ENCODE data around the gene ZNF653. TPM values are rescaled to one million over a fixed set of nuclear protein-coding genes. Genes with fewer than 3 reads are reported as not detected.
"Not testable (repeated sequence)": the region's sequence is repeated elsewhere in the genome, so short reads cannot be mapped to it uniquely, and the experiment has no call there.

ZNF653 gene
- polyA plus RNA-seq, 2 of the 4 experiments (the other 2 are of a cell fraction): 2.9 to 4.2 TPM

DNA sequence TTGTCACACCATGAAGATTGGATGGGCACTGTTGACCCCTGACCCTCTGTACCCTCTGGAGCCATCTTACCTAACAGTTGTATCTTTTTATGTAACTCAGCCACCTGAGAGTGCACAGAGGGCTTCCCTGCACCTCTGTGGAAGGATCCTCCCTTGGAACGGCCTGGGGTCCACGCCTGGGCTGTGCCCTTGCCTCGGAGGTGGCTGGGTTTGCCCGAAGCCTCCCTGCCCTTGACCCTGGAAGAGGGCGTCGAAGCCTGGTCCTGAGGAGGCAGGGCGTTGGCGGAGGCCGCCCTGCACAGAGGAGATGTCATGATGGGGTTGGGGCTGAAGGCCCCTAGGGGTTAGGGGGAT, 71.0 kb downstream of the ZNF653 start:
- FAIRE-seq (no peak), DNase-seq (ENCODE audit: low read depth in 1 of 2, low spot score in 1 of 2) (peak in 1 of 2 experiments; percentile 28), ATAC-seq (peak; percentile 49 to 63; a peak in 5 of 6 replicates)
- CTCF ChIA-PET: interaction anchor here (0.6 to 1.9 kb wide), 15 partner anchors 8 to 141 kb away, joined by 3 to 7 read pairs (median 4); partner anchors contain the start of gene RGL3
- TF ChIP-seq, protein P1, sequence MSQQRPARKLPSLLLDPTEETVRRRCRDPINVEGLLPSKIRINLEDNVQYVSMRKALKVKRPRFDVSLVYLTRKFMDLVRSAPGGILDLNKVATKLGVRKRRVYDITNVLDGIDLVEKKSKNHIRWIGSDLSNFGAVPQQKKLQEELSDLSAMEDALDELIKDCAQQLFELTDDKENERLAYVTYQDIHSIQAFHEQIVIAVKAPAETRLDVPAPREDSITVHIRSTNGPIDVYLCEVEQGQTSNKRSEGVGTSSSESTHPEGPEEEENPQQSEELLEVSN (IDR thresholded peaks at IDR 0.05; ENCODE audit: borderline replicate concordance, low read depth): 0 out of 2 replicates have a peak, but pooled peaks have one; percentile 4
- TF ChIP-seq HOXA7 (CRISPR knock-in tag; IDR thresholded peaks at IDR 0.05): no peak
- POLR2A ChIA-PET: interaction anchor here (0.7 to 1.4 kb wide), 7 partner anchors 11 to 90 kb away, joined by 3 to 9 read pairs (median 3); partner anchors contain the start of genes CCDC159, EPOR, RGL3 and SWSAP1
- Histone ChIP-seq H3K4me3 (peak overlapping the region; percentile 46), H3K9me3 (no peaks in the 10 kb centered on the region), H3K27ac (peak overlapping the region; percentile 66 to 89), H3K4me1 (peaks cover 13% of the 10 kb centered on the region; the same call in 2 of the 3 replicates), H3K4me2 (peak overlapping the region; percentile 95)
- no CpG with 5 or more reads among the region's 9 CpGs for WGBS (ENCODE audit: missing lambda C conversion rate)

- 89% methylated on average over 3 of the region's 3 CpGs for WGBS (ENCODE audit: missing lambda C conversion rate)
- H3K9me3 ChIP-seq; H3K4me3 ChIP-seq; ATAC-seq; FAIRE-seq; POLR2A ChIA-PET; H3K4me2 ChIP-seq; H3K27ac ChIP-seq; DNase-seq (ENCODE audit: low read depth in 1 of 2, low spot score in 1 of 2): not testable (repeated sequence)
- CTCF ChIA-PET: interaction anchor here (0.7 to 7.1 kb wide), 2 partner anchors 52 to 988 kb away, joined by 3 to 34 read pairs; no protein-coding TSS in a partner anchor
- peaks cover 13% of the 10 kb centered on the region; the same call in 2 of the 3 replicates for H3K4me1 ChIP-seq
Observed at GRCh38 chr19:11433526-11433925, 72.1 kb downstream of the ZNF653 start.

Small RNA genes within 50 kb of the gene (small RNA-seq; reads per million reads assigned to genes)
- gene MIR7974 (0 to 0.16 (median 0) reads per million in 6 experiments), gene RN7SL833P (0 reads per million in 6 experiments)

Other genes starting within 250 kb of the ZNF653 start
- 8.0 and 9.6 TPM in 2 replicates for gene DOCK6, start 243.3 kb downstream of the ZNF653 start, polyA plus RNA-seq (2011; rRNA removed)
- gene DOCK6, start 243.3 kb downstream of the ZNF653 start, polyA plus RNA-seq (2017; fragmentation: RNase III; extraction: RNeasy Plus Mini Kit Qiagen cat#74134 plus additional on column Dnase treatment): 7.5 to 10.4 TPM (median 7.6 TPM) in 3 replicates
- not detected in 2 replicates for gene TSPAN16, start 209.7 kb downstream of the ZNF653 start, polyA plus RNA-seq (2011; rRNA removed)
- not detected in 3 replicates for gene TSPAN16, start 209.7 kb downstream of the ZNF653 start, polyA plus RNA-seq (2017; fragmentation: RNase III; extraction: RNeasy Plus Mini Kit Qiagen cat#74134 plus additional on column Dnase treatment)
- 22.3 and 26.8 TPM in 2 replicates for gene RAB3D, start 166.2 kb downstream of the ZNF653 start, polyA plus RNA-seq (2011; rRNA removed)
- 4.1 to 5.6 TPM (median 4.8 TPM) in 3 replicates for gene RAB3D, start 166.2 kb downstream of the ZNF653 start, polyA plus RNA-seq (2017; fragmentation: RNase III; extraction: RNeasy Plus Mini Kit Qiagen cat#74134 plus additional on column Dnase treatment)
- gene TMEM205, start 159.6 kb downstream of the ZNF653 start, polyA plus RNA-seq (2011; rRNA removed): 183 and 230 TPM in 2 replicates
- gene TMEM205, start 159.6 kb downstream of the ZNF653 start, polyA plus RNA-seq (2017; fragmentation: RNase III; extraction: RNeasy Plus Mini Kit Qiagen cat#74134 plus additional on column Dnase treatment): 91.6 to 92.6 TPM (median 92.3 TPM) in 3 replicates
- 11.3 and 12.2 TPM in 2 replicates for gene CCDC159, start 159.3 kb downstream of the ZNF653 start, polyA plus RNA-seq (2011; rRNA removed)
- gene CCDC159, start 159.3 kb downstream of the ZNF653 start, polyA plus RNA-seq (2017; fragmentation: RNase III; extraction: RNeasy Plus Mini Kit Qiagen cat#74134 plus additional on column Dnase treatment): 8.4 to 11.2 TPM (median 8.6 TPM) in 3 replicates
- gene PLPPR2, start 150.4 kb downstream of the ZNF653 start, polyA plus RNA-seq (2011; rRNA removed): 5.6 and 6.3 TPM in 2 replicates
- 8.6 to 12.3 TPM (median 9.7 TPM) in 3 replicates for gene PLPPR2, start 150.4 kb downstream of the ZNF653 start, polyA plus RNA-seq (2017; fragmentation: RNase III; extraction: RNeasy Plus Mini Kit Qiagen cat#74134 plus additional on column Dnase treatment)
- gene SWSAP1, start 131.2 kb downstream of the ZNF653 start, polyA plus RNA-seq (2011; rRNA removed): 1.2 and 1.3 TPM in 2 replicates
- gene SWSAP1, start 131.2 kb downstream of the ZNF653 start, polyA plus RNA-seq (2017; fragmentation: RNase III; extraction: RNeasy Plus Mini Kit Qiagen cat#74134 plus additional on column Dnase treatment): 1.5 to 1.8 TPM (median 1.5 TPM) in 3 replicates
- gene EPOR, start 121.5 kb downstream of the ZNF653 start, polyA plus RNA-seq (2011; rRNA removed): 4.4 and 5.2 TPM in 2 replicates
- gene EPOR, start 121.5 kb downstream of the ZNF653 start, polyA plus RNA-seq (2017; fragmentation: RNase III; extraction: RNeasy Plus Mini Kit Qiagen cat#74134 plus additional on column Dnase treatment): 2.8 to 3.6 TPM (median 3.3 TPM) in 3 replicates
- 1.5 and 1.8 TPM in 2 replicates for gene RGL3, start 86.5 kb downstream of the ZNF653 start, polyA plus RNA-seq (2011; rRNA removed)
- 2.3 to 4.0 TPM (median 3.7 TPM) in 3 replicates for gene RGL3, start 86.5 kb downstream of the ZNF653 start, polyA plus RNA-seq (2017; fragmentation: RNase III; extraction: RNeasy Plus Mini Kit Qiagen cat#74134 plus additional on column Dnase treatment)
- gene ODAD3, start 70.7 kb downstream of the ZNF653 start, polyA plus RNA-seq (2011; rRNA removed): 0.46 and 0.70 TPM in 2 replicates
- 0.99 to 1.2 TPM (median 1.0 TPM) in 3 replicates for gene ODAD3, start 70.7 kb downstream of the ZNF653 start, polyA plus RNA-seq (2017; fragmentation: RNase III; extraction: RNeasy Plus Mini Kit Qiagen cat#74134 plus additional on column Dnase treatment)
- gene PRKCSH, start 70.2 kb downstream of the ZNF653 start, polyA plus RNA-seq (2011; rRNA removed): 75.0 and 102 TPM in 2 replicates
- gene PRKCSH, start 70.2 kb downstream of the ZNF653 start, polyA plus RNA-seq (2017; fragmentation: RNase III; extraction: RNeasy Plus Mini Kit Qiagen cat#74134 plus additional on column Dnase treatment): 206 to 215 TPM (median 212 TPM) in 3 replicates
- gene ELAVL3, start 24.8 kb downstream of the ZNF653 start, polyA plus RNA-seq (2011; rRNA removed): 0.03 TPM in 1 of 2 replicates, not detected in the other
- gene ELAVL3, start 24.8 kb downstream of the ZNF653 start, polyA plus RNA-seq (2017; fragmentation: RNase III; extraction: RNeasy Plus Mini Kit Qiagen cat#74134 plus additional on column Dnase treatment): 0.01 to 0.03 TPM in 2 of 3 replicates, not detected in the other
- gene ECSIT, start 23.3 kb upstream of the ZNF653 start, polyA plus RNA-seq (2011; rRNA removed): 29.7 and 36.6 TPM in 2 replicates
- gene ECSIT, start 23.3 kb upstream of the ZNF653 start, polyA plus RNA-seq (2017; fragmentation: RNase III; extraction: RNeasy Plus Mini Kit Qiagen cat#74134 plus additional on column Dnase treatment): 23.0 to 24.4 TPM (median 23.8 TPM) in 3 replicates
- gene CNN1, start 33.0 kb upstream of the ZNF653 start, polyA plus RNA-seq (2011; rRNA removed): 0.62 and 0.89 TPM in 2 replicates
- gene CNN1, start 33.0 kb upstream of the ZNF653 start, polyA plus RNA-seq (2017; fragmentation: RNase III; extraction: RNeasy Plus Mini Kit Qiagen cat#74134 plus additional on column Dnase treatment): 0.96 to 1.0 TPM (median 1.00 TPM) in 3 replicates
- gene ELOF1, start 53.4 kb upstream of the ZNF653 start, polyA plus RNA-seq (2011; rRNA removed): 34.4 and 47.9 TPM in 2 replicates
- 91.5 to 97.3 TPM (median 92.7 TPM) in 3 replicates for gene ELOF1, start 53.4 kb upstream of the ZNF653 start, polyA plus RNA-seq (2017; fragmentation: RNase III; extraction: RNeasy Plus Mini Kit Qiagen cat#74134 plus additional on column Dnase treatment)
- 0.05 TPM in 1 of 2 replicates, not detected in the other for gene ACP5, start 71.8 kb upstream of the ZNF653 start, polyA plus RNA-seq (2011; rRNA removed)
- not detected in 3 replicates for gene ACP5, start 71.8 kb upstream of the ZNF653 start, polyA plus RNA-seq (2017; fragmentation: RNase III; extraction: RNeasy Plus Mini Kit Qiagen cat#74134 plus additional on column Dnase treatment)
- 7.5 and 8.3 TPM in 2 replicates for gene ZNF627, start 91.6 kb upstream of the ZNF653 start, polyA plus RNA-seq (2011; rRNA removed)
- 3.7 to 4.5 TPM (median 4.3 TPM) in 3 replicates for gene ZNF627, start 91.6 kb upstream of the ZNF653 start, polyA plus RNA-seq (2017; fragmentation: RNase III; extraction: RNeasy Plus Mini Kit Qiagen cat#74134 plus additional on column Dnase treatment)
- gene ZNF823, start 233.1 kb upstream of the ZNF653 start, polyA plus RNA-seq (2011; rRNA removed): 3.7 and 3.9 TPM in 2 replicates
- gene ZNF823, start 233.1 kb upstream of the ZNF653 start, polyA plus RNA-seq (2017; fragmentation: RNase III; extraction: RNeasy Plus Mini Kit Qiagen cat#74134 plus additional on column Dnase treatment): 2.4 to 2.9 TPM (median 2.7 TPM) in 3 replicates